Mesendoderm (in vitro differentiated cells): Measurements from ENCODE around the gene HOXA5. TPM values are rescaled to one million over a fixed set of nuclear protein-coding genes. Genes with fewer than 3 reads are reported as not detected.

Experiments used
- DNase-seq: peaks from one replicate; pipeline ENCODE4 v3.0.0; 2013
- H2AK5ac ChIP-seq: 2 replicates; pipeline ENCODE4 v1.6.1; 2013; ENCODE audit warnings: low read length, inconsistent platforms
- H2BK120ac ChIP-seq: 2 replicates; pipeline ENCODE4 v1.6.1; 2013; ENCODE audit warnings: low read depth, mild to moderate bottlenecking, low read length, moderate library complexity, mixed read lengths
- H2BK15ac ChIP-seq: replicated peaks from 2 replicates; pipeline ENCODE4 v1.6.1; 2013; ENCODE audit warnings: low read depth, mild to moderate bottlenecking, moderate library complexity
- H2BK5ac ChIP-seq: 2 replicates; pipeline ENCODE4 v1.6.1; 2013; ENCODE audit warnings: low read length, inconsistent platforms
- H3K18ac ChIP-seq: 2 replicates; pipeline ENCODE4 v1.6.1; 2013; ENCODE audit warnings: mild to moderate bottlenecking, low read length, mixed read lengths
- H3K23ac ChIP-seq: one replicate; pipeline ENCODE4 v1.6.1; 2013; ENCODE audit warnings: low read length
- H3K27ac ChIP-seq: 2 replicates; pipeline ENCODE4 v1.5.1; 2013; ENCODE audit warnings: low read depth, mild to moderate bottlenecking, inconsistent platforms, low read length, moderate library complexity
- H3K27me3 ChIP-seq: 2 replicates; pipeline ENCODE4 v1.6.1; 2013; ENCODE audit warnings: low read length, control low read depth, mild to moderate bottlenecking, inconsistent platforms; ENCODE audit not compliant: insufficient read depth, poor library complexity
- H3K36me3 ChIP-seq: 2 replicates; pipeline ENCODE4 v1.6.1; 2013; ENCODE audit warnings: low read length, inconsistent platforms; ENCODE audit not compliant: control insufficient read depth, insufficient read depth
- H3K4ac ChIP-seq: one replicate; pipeline ENCODE4 v1.6.1; 2013; ENCODE audit warnings: low read depth, mild to moderate bottlenecking, low read length, moderate library complexity
- H3K4me1 ChIP-seq: 2 replicates; pipeline ENCODE4 v1.6.1; 2013; ENCODE audit warnings: low read depth, low read length, inconsistent platforms; ENCODE audit not compliant: control insufficient read depth
- H3K4me2 ChIP-seq: 2 replicates; pipeline ENCODE4 v1.6.1; 2013; ENCODE audit warnings: low read length
- H3K4me3 ChIP-seq: 2 replicates; pipeline ENCODE4 v1.5.1; 2013; ENCODE audit warnings: mild to moderate bottlenecking, low read length
- H3K56ac ChIP-seq: one replicate; pipeline ENCODE4 v1.6.1; 2013; ENCODE audit warnings: low read length
- H3K79me1 ChIP-seq: 2 replicates; pipeline ENCODE4 v1.6.1; 2013; ENCODE audit warnings: low read length, inconsistent platforms
- H3K79me2 ChIP-seq: 2 replicates; pipeline ENCODE4 v1.6.1; 2013; ENCODE audit warnings: mild to moderate bottlenecking, low read length; ENCODE audit not compliant: control insufficient read depth, insufficient read depth
- H3K9ac ChIP-seq: 2 replicates; pipeline ENCODE4 v1.6.1; 2013; ENCODE audit warnings: low read length, inconsistent platforms
- H4K5ac ChIP-seq: one replicate; pipeline ENCODE4 v1.6.1; 2013; ENCODE audit warnings: low read length
- H4K8ac ChIP-seq: one replicate; pipeline ENCODE4 v1.6.1; 2013; ENCODE audit warnings: low read depth, mild to moderate bottlenecking, control low read depth, low read length, moderate library complexity
- whole genome bisulfite sequencing: extraction: QIAGEN DNeasy Blood & Tissue Kit; methylation state at CpG from one replicate; pipeline ENCODE4 v1.1.7; 2013; ENCODE audit warnings: low lambda C conversion rate, missing lambda C conversion rate; ENCODE audit not compliant: insufficient coverage; ENCODE audit errors: extremely low coverage; 5-methylcytosine and 5-hydroxymethylcytosine counted together
- polyA plus RNA-seq, 2 experiments: library from polyadenylated mRNA; stranded (reverse); fragments of 200-250 nt; gene quantifications; one replicate each; pipeline ENCODE4 v1.2.3, GENCODE V29; 2013

The HOXA5 gene
- not detected for polyA plus RNA-seq (2013, experiment 1 of 2)
- polyA plus RNA-seq (2013, experiment 2 of 2) = not detected

DNA sequence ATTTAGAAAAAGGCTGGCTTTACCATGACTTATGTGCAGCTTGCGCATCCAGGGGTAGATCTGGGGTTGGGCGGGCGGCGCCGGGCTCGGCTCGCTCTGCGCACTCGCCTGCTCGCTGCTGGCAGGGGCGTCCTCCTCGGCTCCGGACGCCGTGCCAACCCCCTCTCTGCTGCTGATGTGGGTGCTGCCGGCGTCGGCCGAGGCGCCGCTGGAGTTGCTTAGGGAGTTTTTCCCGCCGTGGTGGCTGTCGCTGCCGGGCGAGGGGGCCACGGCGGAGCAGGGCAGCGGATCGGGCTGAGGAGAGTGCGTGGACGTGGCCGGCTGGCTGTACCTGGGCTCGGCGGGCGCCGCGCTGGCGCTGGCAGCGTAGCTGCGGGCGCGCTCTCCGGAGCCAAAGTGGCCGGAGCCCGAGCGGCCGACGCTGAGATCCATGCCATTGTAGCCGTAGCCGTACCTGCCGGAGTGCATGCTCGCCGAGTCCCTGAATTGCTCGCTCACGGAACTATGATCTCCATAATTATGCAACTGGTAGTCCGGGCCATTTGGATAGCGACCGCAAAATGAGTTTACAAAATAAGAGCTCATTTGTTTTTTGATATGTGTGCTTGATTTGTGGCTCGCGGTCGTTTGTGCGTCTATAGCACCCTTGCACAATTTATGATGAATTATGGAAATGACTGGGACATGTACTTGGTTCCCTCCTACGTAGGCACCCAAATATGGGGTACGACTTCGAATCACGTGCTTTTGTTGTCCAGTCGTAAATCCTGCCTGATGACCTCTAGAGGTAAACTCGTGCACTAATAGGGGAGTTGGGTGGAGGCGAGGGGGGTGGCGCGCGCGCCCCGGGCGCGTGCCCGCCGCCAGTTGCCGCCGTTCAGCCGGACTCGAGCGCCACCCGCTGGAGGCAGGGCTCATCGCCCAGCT lies at the start of gene HOXA5:
TSS of gene HOXA5 (minus strand) at position 659 of the 927 bp plus-strand sequence. CDS start at position 585, 74 bp downstream.
- Histone ChIP-seq H3K18ac (no peak within 1 kb of the TSS), H3K23ac (no peak within 1 kb of the TSS), H3K9ac (peak within 1 kb of the TSS; percentile 47), H3K27me3 (peaks cover 89% of the 10 kb centered on the region), H4K8ac (no peak within 1 kb of the TSS), H3K79me1 (no peaks in the 10 kb centered on the region), H2AK5ac (no peak within 1 kb of the TSS), H2BK120ac (no peak within 1 kb of the TSS), H3K4me1 (no peaks in the 10 kb centered on the region), H3K36me3 (no peaks in the 10 kb centered on the region), H3K4me2 (peak within 1 kb of the TSS; percentile 97), H3K56ac (peak within 1 kb of the TSS; percentile 60), H2BK5ac (no peak within 1 kb of the TSS), H3K4ac (no peak within 1 kb of the TSS), H3K4me3 (peak within 1 kb of the TSS; percentile 40), H4K5ac (no peak within 1 kb of the TSS), H2BK15ac (no peak within 1 kb of the TSS), H3K27ac (no peak within 1 kb of the TSS), H3K79me2 (no peaks in the 10 kb centered on the region)
- peak; percentile 92 for DNase-seq
- no CpG with 5 or more reads among the region's 86 CpGs for WGBS

DNA sequence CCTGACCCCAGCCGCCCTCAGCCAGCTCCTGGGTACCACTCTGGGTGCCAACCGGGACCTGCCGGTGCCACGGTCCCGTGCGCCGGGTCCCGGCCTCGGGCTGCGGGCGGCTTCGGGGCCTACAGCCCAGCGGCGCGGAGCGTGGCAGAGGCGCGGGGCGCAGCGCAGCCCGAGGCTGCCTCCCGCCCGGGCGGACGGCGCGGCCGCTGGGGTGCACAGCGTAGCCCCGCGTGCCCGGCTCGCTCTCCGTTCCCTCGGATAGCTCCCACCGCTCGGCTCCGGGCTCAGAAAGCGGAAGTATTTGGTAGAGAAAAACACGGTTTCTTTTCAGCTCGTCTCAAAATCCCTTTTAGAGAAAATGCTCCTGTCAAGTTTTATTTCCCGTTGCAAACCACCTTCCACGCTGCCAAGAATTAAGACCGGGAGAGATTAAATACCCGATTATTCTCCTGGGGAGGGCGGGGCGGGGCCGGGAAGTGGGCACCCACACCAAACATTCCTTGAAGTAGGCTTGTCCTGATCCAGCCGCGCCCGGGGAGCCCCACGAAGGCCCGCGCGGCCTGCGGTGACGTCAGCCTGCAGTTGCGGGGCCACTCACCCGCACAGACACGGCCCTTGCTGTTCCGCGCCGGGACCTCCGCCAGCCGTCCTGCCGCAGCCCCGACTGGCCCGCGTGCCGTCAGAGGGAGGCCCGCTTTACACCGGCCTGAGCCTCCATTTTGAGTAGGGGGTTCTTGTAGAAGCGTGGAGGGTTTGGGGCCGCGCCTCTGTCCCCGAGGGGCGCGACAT lies 49.3 kb upstream of the HOXA5 start:
- no peak overlapping the region for H2BK120ac ChIP-seq
- H3K18ac ChIP-seq = no peak overlapping the region
- H4K5ac ChIP-seq = no peak overlapping the region
- H2BK15ac ChIP-seq = no peak overlapping the region
- no peak overlapping the region for H3K56ac ChIP-seq
- no CpG with 5 or more reads among the region's 78 CpGs for WGBS
- peaks cover 68% of the 10 kb centered on the region for H3K27me3 ChIP-seq
- H2BK5ac ChIP-seq = no peak overlapping the region
- H3K79me1 ChIP-seq = no peaks in the 10 kb centered on the region
- H3K79me2 ChIP-seq = no peaks in the 10 kb centered on the region
- no peak overlapping the region for H3K4me3 ChIP-seq
- H3K9ac ChIP-seq = no peak overlapping the region
- H3K4ac ChIP-seq = no peak overlapping the region
- H3K23ac ChIP-seq = peak overlapping the region; percentile 81
- no peaks in the 10 kb centered on the region for H3K4me1 ChIP-seq
- H3K36me3 ChIP-seq = no peaks in the 10 kb centered on the region
- no peak for DNase-seq
- no peak overlapping the region for H4K8ac ChIP-seq
- no peak overlapping the region for H2AK5ac ChIP-seq
- H3K27ac ChIP-seq = no peak overlapping the region
- H3K4me2 ChIP-seq = peak overlapping the region; percentile 53

DNA sequence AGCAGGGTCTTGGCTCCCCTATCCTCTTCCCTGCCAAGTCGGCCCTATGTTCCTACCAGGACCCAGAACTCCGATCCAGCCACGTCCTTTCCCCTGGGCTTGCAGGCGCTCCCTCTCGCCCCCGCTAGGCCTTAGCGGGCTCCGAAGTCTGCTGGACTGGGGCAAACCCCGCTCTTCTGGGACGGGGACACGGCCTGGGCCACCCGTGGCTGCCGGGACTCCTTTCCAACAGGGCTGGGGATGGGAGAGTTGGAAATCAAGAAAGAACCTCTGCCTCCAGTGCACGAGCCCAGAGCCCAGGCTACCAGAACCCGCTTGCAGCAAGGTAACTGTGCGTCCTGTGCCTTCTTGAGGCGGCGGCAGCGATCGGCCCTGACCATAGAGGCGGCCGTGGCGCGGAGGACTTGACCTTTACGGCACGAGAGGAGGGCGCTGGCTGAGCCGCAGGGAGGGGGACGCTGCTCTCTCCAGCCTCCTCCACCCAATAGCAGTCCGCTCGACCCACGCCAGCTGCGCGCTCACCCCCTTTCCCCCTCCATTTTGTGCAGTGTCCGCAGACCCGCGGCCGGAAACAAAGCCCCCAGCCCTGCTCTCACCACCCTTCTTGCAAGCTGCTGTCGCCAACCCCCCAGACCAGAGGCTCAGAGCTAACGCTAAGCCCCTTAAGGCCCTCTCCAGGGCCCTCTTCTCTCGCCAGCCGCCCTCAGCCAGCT lies 48.5 kb upstream of the HOXA5 start:
- no peak overlapping the region for H2BK15ac ChIP-seq
- H3K27me3 ChIP-seq = peaks cover 71% of the 10 kb centered on the region
- no peak overlapping the region for H2BK5ac ChIP-seq
- no peak overlapping the region for H2BK120ac ChIP-seq
- no peak overlapping the region for H3K4me3 ChIP-seq
- no peaks in the 10 kb centered on the region for H3K4me1 ChIP-seq
- WGBS = no CpG with 5 or more reads among the region's 42 CpGs
- H3K36me3 ChIP-seq = no peaks in the 10 kb centered on the region
- peak; percentile 55 for DNase-seq
- H3K23ac ChIP-seq = no peak overlapping the region
- no peak overlapping the region for H3K27ac ChIP-seq
- no peak overlapping the region for H4K5ac ChIP-seq
- H3K18ac ChIP-seq = no peak overlapping the region
- H3K79me1 ChIP-seq = no peaks in the 10 kb centered on the region
- H4K8ac ChIP-seq = no peak overlapping the region
- H3K4me2 ChIP-seq = peak overlapping the region; percentile 53
- H3K79me2 ChIP-seq = no peaks in the 10 kb centered on the region
- H3K56ac ChIP-seq = peak overlapping the region; percentile 54
- H3K4ac ChIP-seq = no peak overlapping the region
- no peak overlapping the region for H3K9ac ChIP-seq
- no peak overlapping the region for H2AK5ac ChIP-seq

DNA sequence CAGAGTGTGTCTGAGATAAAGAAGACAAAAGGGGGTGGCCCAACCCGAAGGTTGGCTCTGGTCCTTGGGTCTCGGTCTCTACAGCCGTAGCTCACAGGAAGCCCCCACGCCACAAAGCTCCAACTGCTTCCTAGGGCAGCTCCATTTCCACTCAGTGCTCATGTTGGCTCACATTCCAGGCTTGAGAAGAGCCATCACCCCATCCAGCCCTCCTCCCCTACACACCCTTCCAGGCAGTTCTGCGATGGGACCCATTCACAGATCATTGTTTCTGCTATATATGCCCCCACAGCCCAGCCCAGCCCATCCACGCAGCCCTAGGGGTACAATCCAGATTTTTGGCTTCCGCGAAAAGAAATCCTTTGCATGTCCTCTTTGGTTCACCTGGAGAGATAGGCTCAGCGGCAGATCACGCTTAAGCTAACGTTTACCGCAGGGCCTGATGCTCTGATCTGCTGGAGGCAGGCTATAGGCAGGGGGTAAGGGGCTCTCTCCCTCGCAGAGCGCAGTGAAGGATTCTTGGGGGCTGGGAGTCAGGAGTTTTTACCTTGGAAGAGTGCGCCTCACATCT lies 47.8 kb upstream of the HOXA5 start:
- Histone ChIP-seq H4K8ac (no peak overlapping the region), H3K27ac (no peak overlapping the region), H2BK15ac (no peak overlapping the region), H3K4me2 (no peak overlapping the region), H4K5ac (no peak overlapping the region), H3K36me3 (no peaks in the 10 kb centered on the region), H3K23ac (no peak overlapping the region), H2BK120ac (no peak overlapping the region), H3K79me1 (no peaks in the 10 kb centered on the region), H3K4me3 (no peak overlapping the region), H3K79me2 (no peaks in the 10 kb centered on the region), H3K4me1 (no peaks in the 10 kb centered on the region), H2BK5ac (no peak overlapping the region), H3K18ac (no peak overlapping the region), H3K9ac (no peak overlapping the region), H3K56ac (no peak overlapping the region), H3K27me3 (peaks cover 76% of the 10 kb centered on the region), H2AK5ac (no peak overlapping the region), H3K4ac (no peak overlapping the region)
- WGBS = no CpG with 5 or more reads among the region's 15 CpGs
- DNase-seq = no peak

DNA sequence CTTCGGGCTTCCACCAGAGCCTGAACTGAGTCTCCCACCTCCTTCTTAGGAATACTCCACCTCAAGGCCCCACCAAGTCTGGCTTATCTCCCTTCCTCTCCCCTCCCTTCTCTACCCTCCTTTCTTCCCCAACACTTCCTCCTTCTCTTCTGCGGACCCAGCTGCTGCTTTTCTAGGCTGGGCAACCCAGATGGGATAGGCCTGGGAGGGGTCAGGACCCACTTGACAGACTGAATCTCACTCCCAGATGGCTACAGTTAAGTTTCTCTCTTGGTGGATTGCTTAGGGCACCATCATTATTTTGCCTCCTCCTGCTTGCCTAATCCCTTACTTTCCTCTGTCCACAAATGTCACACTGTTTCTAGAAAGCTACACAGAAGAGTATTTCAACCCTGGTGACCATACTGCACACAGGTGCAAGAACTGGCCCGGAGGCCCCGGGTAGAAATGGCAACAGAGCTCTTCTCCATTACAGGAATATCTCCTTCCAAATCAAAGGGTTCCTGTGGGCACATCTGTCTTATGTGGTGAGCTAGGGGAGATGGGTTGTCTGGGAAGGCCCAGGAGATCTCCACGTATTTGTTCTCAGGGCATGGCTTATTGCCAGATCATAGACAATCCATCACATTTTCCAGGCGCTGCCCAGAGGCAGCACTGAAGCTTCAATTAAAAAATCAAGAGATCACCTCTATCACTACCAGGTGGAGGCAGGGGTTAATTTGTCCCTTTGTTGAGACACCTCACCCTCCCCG lies 46.7 kb upstream of the HOXA5 start:
- DNase-seq = no peak
- Histone ChIP-seq H3K27me3 (peaks cover 83% of the 10 kb centered on the region), H3K79me1 (no peaks in the 10 kb centered on the region)

More for the DNA sequence above, 46.7 kb upstream of the HOXA5 start:
- Histone ChIP-seq H3K79me2 (no peaks in the 10 kb centered on the region), H3K4ac (no peak overlapping the region), H3K4me3 (no peak overlapping the region), H3K36me3 (no peaks in the 10 kb centered on the region), H2BK15ac (no peak overlapping the region), H2AK5ac (no peak overlapping the region), H3K4me1 (no peaks in the 10 kb centered on the region), H3K27ac (no peak overlapping the region), H3K4me2 (no peak overlapping the region), H4K8ac (no peak overlapping the region), H3K9ac (no peak overlapping the region), H2BK120ac (no peak overlapping the region), H4K5ac (no peak overlapping the region), H2BK5ac (no peak overlapping the region), H3K56ac (no peak overlapping the region), H3K23ac (no peak overlapping the region), H3K18ac (no peak overlapping the region)
- no CpG with 5 or more reads among the region's 7 CpGs for WGBS
